Caco-2 (cell line): ENCODE results near the gene LRMDA. TPM values are rescaled to one million over a fixed set of nuclear protein-coding genes. Genes with fewer than 3 reads are reported as not detected.

Source experiments
- BruUV-seq: library from RNA; stranded (reverse); fragments of 400-500 nt; replicated peaks from 2 replicates; lab custom pipeline; 2021; lab: Mats Ljungman, UMichigan
- CTCF ChIA-PET: fragments of 300-600 bp; sonication (Branson Sonifier 250); formaldehyde crosslinking; loops from one replicate; lab custom pipeline; 2022; ENCODE audit warnings: antibody characterized with exemption; lab: Charles Lee
- POLR2A ChIA-PET: fragments of 300-600 bp; sonication (Branson Sonifier 250); formaldehyde crosslinking; loops from one replicate; lab custom pipeline; 2022; ENCODE audit warnings: antibody characterized with exemption; lab: Charles Lee
- DNase-seq, 2 experiments: peaks; one replicate each; pipeline versions ENCODE4 v3.0.0 to v3.0.0-alpha.2; 2020 to 2022
- H3K27me3 ChIP-seq: replicated peaks from 2 replicates; pipeline ENCODE4 v1.6.0; 2011; ENCODE audit warnings: low read length; ENCODE audit not compliant: control insufficient read depth, insufficient read depth
- H3K36me3 ChIP-seq: 2 replicates; pipeline ENCODE4 v1.5.1; 2011; ENCODE audit warnings: low read length; ENCODE audit not compliant: control insufficient read depth, insufficient read depth
- H3K4me1 ChIP-seq: fragments of 250-450 bp; sonication (Bioruptor Pico); 2 replicates; pipeline ENCODE4 v1.5.1; 2020; ENCODE audit warnings: mild to moderate bottlenecking
- H3K4me3 ChIP-seq: 2 replicates; pipeline ENCODE4 v1.5.1; 2011; ENCODE audit warnings: low read depth, mild to moderate bottlenecking, control low read depth, low read length
- H3K9me3 ChIP-seq: fragments of 250-450 bp; sonication (Bioruptor Pico); 2 replicates; pipeline ENCODE4 v1.5.1; 2020; ENCODE audit warnings: mild to moderate bottlenecking, moderate library complexity
- H3K27ac Mint-ChIP-seq: one replicate; pipeline ENCODE4 v1.8.0; 2022; ENCODE audit warnings: mixed read lengths; ENCODE audit not compliant: unreplicated experiment
- H3K27me3 Mint-ChIP-seq: one replicate; pipeline ENCODE4 v1.8.0; 2022; ENCODE audit warnings: mixed read lengths; ENCODE audit not compliant: insufficient read depth, unreplicated experiment
- H3K36me3 Mint-ChIP-seq: one replicate; pipeline ENCODE4 v1.8.0; 2022; ENCODE audit warnings: mild to moderate bottlenecking, mixed read lengths; ENCODE audit not compliant: insufficient read depth, unreplicated experiment
- H3K4me1 Mint-ChIP-seq: one replicate; pipeline ENCODE4 v1.8.0; 2022; ENCODE audit warnings: low read depth, mixed read lengths; ENCODE audit not compliant: unreplicated experiment
- H3K4me3 Mint-ChIP-seq: one replicate; pipeline ENCODE4 v1.8.0; 2022; ENCODE audit warnings: mild to moderate bottlenecking, moderate library complexity, mixed read lengths; ENCODE audit not compliant: unreplicated experiment
- H3K9me3 Mint-ChIP-seq: one replicate; pipeline ENCODE4 v1.8.0; 2022; ENCODE audit warnings: mixed read lengths; ENCODE audit not compliant: unreplicated experiment
- intact Hi-C: fragments of 100-400 bp; cut with micrococcal nuclease; formaldehyde crosslinking; loops from one replicate; pipeline ENCODE4 v1.10.0; 2022; ENCODE audit not compliant: unreplicated experiment
- total RNA-seq: library from RNA; stranded (reverse); gene quantifications from 2 replicates; pipeline ENCODE4 v1.2.3, GENCODE V29; 2022
- TF ChIP-seq, protein P1 (sequence below), 2 experiments: fragments of 200-600 bp in 1 of 2; IDR thresholded peaks; 1 replicate in 1 of 2; 2 replicates in 1 of 2; pipeline versions ENCODE4 v1.5.1 to v1.8.0; 2011 to 2022; ENCODE audit warnings: antibody characterized with exemption in 1 of 2, control low read depth in 1 of 2, inconsistent platforms in 1 of 2, low read depth in 1 of 2, low read length in 1 of 2, mild to moderate bottlenecking in 1 of 2, moderate library complexity in 1 of 2; ENCODE audit not compliant: insufficient read depth in 1 of 2, severe bottlenecking in 1 of 2, unreplicated experiment in 1 of 2

The LRMDA gene
- total RNA-seq, 1 experiment from 2014 or later, result 18.5 TPM

DNA sequence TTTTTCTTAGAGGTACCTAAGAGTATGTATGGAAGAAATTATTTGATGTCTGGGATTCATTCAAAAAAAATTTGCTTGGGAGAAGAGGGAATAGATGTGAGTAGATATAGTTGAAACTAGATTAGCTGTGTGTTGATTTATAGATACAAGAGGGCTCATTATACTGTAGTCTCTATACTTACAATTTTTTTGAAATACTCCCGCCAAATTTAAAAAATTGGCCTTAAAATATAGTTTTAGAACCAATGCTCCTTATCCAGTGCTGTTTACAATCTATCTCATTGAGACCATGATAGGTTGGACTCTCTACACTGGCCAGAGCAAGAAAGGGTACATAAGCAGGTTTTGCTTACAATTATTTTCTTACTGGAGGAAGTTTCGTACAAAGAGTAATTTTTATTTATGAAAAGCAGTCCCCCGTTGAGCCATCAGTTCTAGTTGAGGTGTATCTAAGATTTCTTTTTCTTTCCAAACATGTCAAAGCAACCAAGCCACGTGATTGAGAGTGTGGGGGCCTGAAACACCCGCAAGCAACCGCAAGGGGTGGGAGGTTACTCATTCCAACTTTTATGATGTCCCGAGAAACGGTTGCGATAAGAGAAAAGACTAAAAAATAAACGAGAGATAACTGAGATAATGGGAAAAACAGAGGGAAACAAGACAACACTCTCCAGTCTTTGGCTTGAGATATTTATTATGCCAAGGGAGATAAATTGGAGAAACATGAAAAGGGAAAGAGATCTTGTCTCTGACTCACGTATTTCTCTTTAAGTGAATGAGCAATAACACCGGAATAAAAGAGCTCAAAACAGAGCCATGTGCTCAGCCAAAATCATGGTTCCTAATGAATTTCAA lies 729.2 kb downstream of the LRMDA start:
- Histone ChIP-seq H3K27me3 (no peaks in the 10 kb centered on the region), H3K9me3 (no peaks in the 10 kb centered on the region), H3K4me1 (0 out of 2 replicates have a peak, but pooled peaks cover 17% of the 10 kb centered on the region), H3K36me3 (no peaks in the 10 kb centered on the region), H3K4me3 (no peak overlapping the region)
- no peak for DNase-seq
- BruUV-seq, result no TSS peak
- no peaks in the 10 kb centered on the region for H3K9me3 Mint-ChIP-seq
- ChIA-PET CTCF (no interaction called here), POLR2A (no interaction called here)
- H3K36me3 Mint-ChIP-seq, result no peaks in the 10 kb centered on the region
- H3K4me1 Mint-ChIP-seq, result peaks cover 7% of the 10 kb centered on the region
- TF ChIP-seq, protein P1, sequence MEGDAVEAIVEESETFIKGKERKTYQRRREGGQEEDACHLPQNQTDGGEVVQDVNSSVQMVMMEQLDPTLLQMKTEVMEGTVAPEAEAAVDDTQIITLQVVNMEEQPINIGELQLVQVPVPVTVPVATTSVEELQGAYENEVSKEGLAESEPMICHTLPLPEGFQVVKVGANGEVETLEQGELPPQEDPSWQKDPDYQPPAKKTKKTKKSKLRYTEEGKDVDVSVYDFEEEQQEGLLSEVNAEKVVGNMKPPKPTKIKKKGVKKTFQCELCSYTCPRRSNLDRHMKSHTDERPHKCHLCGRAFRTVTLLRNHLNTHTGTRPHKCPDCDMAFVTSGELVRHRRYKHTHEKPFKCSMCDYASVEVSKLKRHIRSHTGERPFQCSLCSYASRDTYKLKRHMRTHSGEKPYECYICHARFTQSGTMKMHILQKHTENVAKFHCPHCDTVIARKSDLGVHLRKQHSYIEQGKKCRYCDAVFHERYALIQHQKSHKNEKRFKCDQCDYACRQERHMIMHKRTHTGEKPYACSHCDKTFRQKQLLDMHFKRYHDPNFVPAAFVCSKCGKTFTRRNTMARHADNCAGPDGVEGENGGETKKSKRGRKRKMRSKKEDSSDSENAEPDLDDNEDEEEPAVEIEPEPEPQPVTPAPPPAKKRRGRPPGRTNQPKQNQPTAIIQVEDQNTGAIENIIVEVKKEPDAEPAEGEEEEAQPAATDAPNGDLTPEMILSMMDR (IDR thresholded peaks at IDR 0.05; ENCODE audit: insufficient read depth in 1 of 2, low read depth in 1 of 2, low read length in 1 of 2, severe bottlenecking in 1 of 2, unreplicated experiment in 1 of 2), result no peak
- H3K4me3 Mint-ChIP-seq, result peak overlapping the region; percentile 39
- H3K27ac Mint-ChIP-seq, result peak overlapping the region; percentile 36
- intact Hi-C loops, result loop anchor here (2.0 kb wide), 1 partner anchor 56 kb away; no protein-coding TSS in a partner anchor
- H3K27me3 Mint-ChIP-seq, result no peaks in the 10 kb centered on the region

DNA sequence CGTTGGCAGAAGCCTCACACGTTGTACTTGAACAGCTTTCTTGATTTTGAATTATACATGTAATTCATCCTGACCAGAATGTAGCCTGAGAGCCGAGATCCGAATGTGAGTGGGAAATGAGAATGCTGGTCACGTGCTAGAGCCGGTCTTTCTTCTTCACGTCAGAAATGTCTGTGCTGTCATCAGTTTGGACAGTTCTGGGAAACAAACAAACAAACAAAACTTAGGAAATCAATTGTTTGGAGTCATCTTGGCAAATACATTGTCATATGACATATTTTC lies 729.8 kb downstream of the LRMDA start:
- no TSS peak for BruUV-seq
- no peak for DNase-seq
- H3K27me3 Mint-ChIP-seq, result no peaks in the 10 kb centered on the region
- no peaks in the 10 kb centered on the region for H3K36me3 Mint-ChIP-seq
- POLR2A ChIA-PET, result no interaction called here
- H3K4me1 Mint-ChIP-seq, result peaks cover 7% of the 10 kb centered on the region
- TF ChIP-seq, protein P1 (IDR thresholded peaks at IDR 0.05; ENCODE audit: insufficient read depth in 1 of 2, low read depth in 1 of 2, low read length in 1 of 2, severe bottlenecking in 1 of 2, unreplicated experiment in 1 of 2), result no peak
- no peaks in the 10 kb centered on the region for H3K9me3 ChIP-seq
- H3K27ac Mint-ChIP-seq, result peak overlapping the region; percentile 36
- H3K4me3 ChIP-seq, result no peak overlapping the region
- 0 out of 2 replicates have a peak, but pooled peaks cover 17% of the 10 kb centered on the region for H3K4me1 ChIP-seq
- H3K36me3 ChIP-seq, result no peaks in the 10 kb centered on the region
- CTCF ChIA-PET, result no interaction called here
- no peaks in the 10 kb centered on the region for H3K27me3 ChIP-seq
- peak overlapping the region; percentile 39 for H3K4me3 Mint-ChIP-seq
- peaks cover 5% of the 10 kb centered on the region for H3K9me3 Mint-ChIP-seq
- intact Hi-C loops, result loop anchor here (2.0 kb wide), 1 partner anchor 56 kb away; no protein-coding TSS in a partner anchor

DNA sequence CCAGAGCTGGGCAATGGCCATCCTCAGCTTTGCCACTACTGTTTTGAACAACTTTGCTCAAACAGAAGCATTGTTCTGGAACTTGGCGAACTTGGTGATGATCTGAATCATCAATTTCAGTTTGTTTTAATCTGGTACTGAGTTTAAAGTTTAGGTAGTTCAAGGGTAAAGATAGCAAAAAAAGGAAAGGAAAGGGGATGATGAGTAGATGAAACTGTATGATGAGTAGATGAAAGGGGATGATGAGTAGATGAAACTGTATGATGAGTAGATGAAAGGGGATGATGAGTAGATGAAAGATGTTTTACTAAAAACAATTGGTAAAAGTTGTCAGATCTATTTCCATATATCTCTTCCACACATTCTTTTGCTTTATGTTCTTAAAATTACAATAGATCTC lies 737.0 kb downstream of the LRMDA start:
- H3K27me3 Mint-ChIP-seq, result no peaks in the 10 kb centered on the region
- no TSS peak for BruUV-seq
- no peak overlapping the region for H3K27ac Mint-ChIP-seq
- H3K4me1 ChIP-seq, result no peaks in the 10 kb centered on the region
- H3K9me3 Mint-ChIP-seq, result peaks cover 49% of the 10 kb centered on the region
- ChIA-PET POLR2A (no interaction called here), CTCF (no interaction called here)
- TF ChIP-seq, protein P1 (IDR thresholded peaks at IDR 0.05; ENCODE audit: insufficient read depth in 1 of 2, low read depth in 1 of 2, low read length in 1 of 2, severe bottlenecking in 1 of 2, unreplicated experiment in 1 of 2), result no peak
- no peaks in the 10 kb centered on the region for H3K4me1 Mint-ChIP-seq
- no peaks in the 10 kb centered on the region for H3K27me3 ChIP-seq
- no peaks in the 10 kb centered on the region for H3K36me3 ChIP-seq
- H3K4me3 ChIP-seq, result no peak overlapping the region
- no peak overlapping the region for H3K4me3 Mint-ChIP-seq
- no peaks in the 10 kb centered on the region for H3K9me3 ChIP-seq
- intact Hi-C loops, result no loop called here
- DNase-seq, result no peak
- no peaks in the 10 kb centered on the region for H3K36me3 Mint-ChIP-seq
